ENCODE results near the gene CDH20.

Gene CDH20

GRCh38 chr18:61448316-61448715 lies 115.1 kb downstream of the CDH20 start:
- Histone ChIP-seq H3K4me2 (ENCODE audit: low read length) (0 out of 2 replicates have a peak overlapping the region, but pooled peaks have one; percentile 17), H3K36me3 (ENCODE audit: control insufficient read depth, low read length) (no peaks in the 10 kb centered on the region), H3K27me3 (ENCODE audit: control insufficient read depth, low read length) (no peaks in the 10 kb centered on the region), H3K4me1 (ENCODE audit: control insufficient read depth, low read length) (peaks cover 10% of the 10 kb centered on the region), H3K79me2 (ENCODE audit: control insufficient read depth, low read length) (no peaks in the 10 kb centered on the region), H3K9me3 (ENCODE audit: control insufficient read depth, insufficient read depth, low read length) (0 out of 2 replicates have a peak, but pooled peaks cover 3% of the 10 kb centered on the region), H3K9me2 (replicated peaks; ENCODE audit: control insufficient read depth, low read length) (no peaks in the 10 kb centered on the region), H3F3A (ENCODE audit: control insufficient read depth, insufficient read depth) (no peaks in the 10 kb centered on the region), H3K27ac (ENCODE audit: low read depth, low read length) (no peak overlapping the region), H4K20me1 (ENCODE audit: control insufficient read depth, insufficient read depth, low read depth, low read length) (no peaks in the 10 kb centered on the region), H3K4me3 (ENCODE audit: low read length) (no peak overlapping the region)
- no peak for TF ChIP-seq EZH2phosphoT487 (IDR thresholded peaks at IDR 0.05; ENCODE audit: borderline replicate concordance, low read length)
- no peak for TF ChIP-seq CTCF (IDR thresholded peaks at IDR 0.05; ENCODE audit: low read depth, low read length, poor library complexity, severe bottlenecking)

- Histone ChIP-seq H3K36me3 (ENCODE audit: control insufficient read depth, low read length) (no peaks in the 10 kb centered on the region), H3K27ac (ENCODE audit: low read depth, low read length) (no peak overlapping the region), H4K20me1 (ENCODE audit: control insufficient read depth, insufficient read depth, low read depth, low read length) (no peaks in the 10 kb centered on the region), H3K9me3 (ENCODE audit: control insufficient read depth, insufficient read depth, low read length) (no peaks in the 10 kb centered on the region), H3K4me3 (ENCODE audit: low read length) (no peak overlapping the region), H3K4me2 (ENCODE audit: low read length) (no peak overlapping the region), H3K27me3 (ENCODE audit: control insufficient read depth, low read length) (no peaks in the 10 kb centered on the region), H3F3A (ENCODE audit: control insufficient read depth, insufficient read depth) (no peaks in the 10 kb centered on the region), H3K79me2 (ENCODE audit: control insufficient read depth, low read length) (no peaks in the 10 kb centered on the region), H3K9me2 (replicated peaks; ENCODE audit: control insufficient read depth, low read length) (no peaks in the 10 kb centered on the region), H3K4me1 (ENCODE audit: control insufficient read depth, low read length) (no peaks in the 10 kb centered on the region)
- TF ChIP-seq EZH2phosphoT487 (IDR thresholded peaks at IDR 0.05; ENCODE audit: borderline replicate concordance, low read length) (no peak), CTCF (IDR thresholded peaks at IDR 0.05; ENCODE audit: low read depth, low read length, poor library complexity, severe bottlenecking) (no peak)
These were observed 126.8 kb downstream of the CDH20 start for GRCh38 chr18:61459896-61460648.

- no peaks in the 10 kb centered on the region for H3K27me3 ChIP-seq (ENCODE audit: control insufficient read depth, low read length)
- H3K79me2 ChIP-seq (ENCODE audit: control insufficient read depth, low read length), result no peaks in the 10 kb centered on the region
- no peak overlapping the region for H3K27ac ChIP-seq (ENCODE audit: low read depth, low read length)
- H4K20me1 ChIP-seq (ENCODE audit: control insufficient read depth, insufficient read depth, low read depth, low read length), result no peaks in the 10 kb centered on the region
- TF ChIP-seq EZH2phosphoT487 (IDR thresholded peaks at IDR 0.05; ENCODE audit: borderline replicate concordance, low read length), result no peak
- no peak for TF ChIP-seq CTCF (IDR thresholded peaks at IDR 0.05; ENCODE audit: low read depth, low read length, poor library complexity, severe bottlenecking)
- H3K4me3 ChIP-seq (ENCODE audit: low read length), result no peak overlapping the region
- no peaks in the 10 kb centered on the region for H3K36me3 ChIP-seq (ENCODE audit: control insufficient read depth, low read length)
- no peak overlapping the region for H3K4me2 ChIP-seq (ENCODE audit: low read length)
- H3K9me3 ChIP-seq (ENCODE audit: control insufficient read depth, insufficient read depth, low read length), result no peaks in the 10 kb centered on the region
- H3F3A ChIP-seq (ENCODE audit: control insufficient read depth, insufficient read depth), result no peaks in the 10 kb centered on the region
- no peaks in the 10 kb centered on the region for H3K9me2 ChIP-seq (replicated peaks; ENCODE audit: control insufficient read depth, low read length)
- H3K4me1 ChIP-seq (ENCODE audit: control insufficient read depth, low read length), result no peaks in the 10 kb centered on the region
These were observed 131.4 kb downstream of the CDH20 start for GRCh38 chr18:61464551-61465142.

Data from DOHH2 (cell line).